Caco-2 (cell line): ENCODE data around the gene RESF1. TPM values are rescaled to one million over a fixed set of nuclear protein-coding genes. Genes with fewer than 3 reads are reported as not detected.

Source experiments
- Bru-seq: library from RNA; stranded (reverse); fragments of 400-500 nt; gene quantifications from one replicate; lab custom pipeline; 2021; lab: Mats Ljungman, UMichigan
- BruChase-seq, 2 experiments: library from RNA; stranded (reverse); fragments of 400-500 nt; gene quantifications; one replicate each; lab custom pipeline; 2021; lab: Mats Ljungman, UMichigan
- BruUV-seq: library from RNA; stranded (reverse); fragments of 400-500 nt; replicated peaks from 2 replicates; lab custom pipeline; 2021; lab: Mats Ljungman, UMichigan
- CTCF ChIA-PET: fragments of 300-600 bp; sonication (Branson Sonifier 250); formaldehyde crosslinking; loops from one replicate; lab custom pipeline; 2022; ENCODE audit warnings: antibody characterized with exemption; lab: Charles Lee
- POLR2A ChIA-PET: fragments of 300-600 bp; sonication (Branson Sonifier 250); formaldehyde crosslinking; loops from one replicate; lab custom pipeline; 2022; ENCODE audit warnings: antibody characterized with exemption; lab: Charles Lee
- DNase-seq, 2 experiments: peaks; one replicate each; pipeline versions ENCODE4 v3.0.0 to v3.0.0-alpha.2; 2020 to 2022
- H3K27me3 ChIP-seq: replicated peaks from 2 replicates; pipeline ENCODE4 v1.6.0; 2011; ENCODE audit warnings: low read length; ENCODE audit not compliant: control insufficient read depth, insufficient read depth
- H3K36me3 ChIP-seq: 2 replicates; pipeline ENCODE4 v1.5.1; 2011; ENCODE audit warnings: low read length; ENCODE audit not compliant: control insufficient read depth, insufficient read depth
- H3K4me1 ChIP-seq: fragments of 250-450 bp; sonication (Bioruptor Pico); 2 replicates; pipeline ENCODE4 v1.5.1; 2020; ENCODE audit warnings: mild to moderate bottlenecking
- H3K4me3 ChIP-seq: 2 replicates; pipeline ENCODE4 v1.5.1; 2011; ENCODE audit warnings: low read depth, mild to moderate bottlenecking, control low read depth, low read length
- H3K9me3 ChIP-seq: fragments of 250-450 bp; sonication (Bioruptor Pico); 2 replicates; pipeline ENCODE4 v1.5.1; 2020; ENCODE audit warnings: mild to moderate bottlenecking, moderate library complexity
- H3K27ac Mint-ChIP-seq: one replicate; pipeline ENCODE4 v1.8.0; 2022; ENCODE audit warnings: mixed read lengths; ENCODE audit not compliant: unreplicated experiment
- H3K27me3 Mint-ChIP-seq: one replicate; pipeline ENCODE4 v1.8.0; 2022; ENCODE audit warnings: mixed read lengths; ENCODE audit not compliant: insufficient read depth, unreplicated experiment
- H3K36me3 Mint-ChIP-seq: one replicate; pipeline ENCODE4 v1.8.0; 2022; ENCODE audit warnings: mild to moderate bottlenecking, mixed read lengths; ENCODE audit not compliant: insufficient read depth, unreplicated experiment
- H3K4me1 Mint-ChIP-seq: one replicate; pipeline ENCODE4 v1.8.0; 2022; ENCODE audit warnings: low read depth, mixed read lengths; ENCODE audit not compliant: unreplicated experiment
- H3K4me3 Mint-ChIP-seq: one replicate; pipeline ENCODE4 v1.8.0; 2022; ENCODE audit warnings: mild to moderate bottlenecking, moderate library complexity, mixed read lengths; ENCODE audit not compliant: unreplicated experiment
- H3K9me3 Mint-ChIP-seq: one replicate; pipeline ENCODE4 v1.8.0; 2022; ENCODE audit warnings: mixed read lengths; ENCODE audit not compliant: unreplicated experiment
- intact Hi-C: fragments of 100-400 bp; cut with micrococcal nuclease; formaldehyde crosslinking; loops from one replicate; pipeline ENCODE4 v1.10.0; 2022; ENCODE audit not compliant: unreplicated experiment
- long read RNA-seq: library from polyadenylated mRNA; stranded (forward); transcript quantifications from one replicate; pipeline ENCODE4 v2.0.0, GENCODE V29; 2022
- total RNA-seq: library from RNA; stranded (reverse); gene quantifications from 2 replicates; pipeline ENCODE4 v1.2.3, GENCODE V29; 2022
- TF ChIP-seq, protein P1 (sequence below), 2 experiments: fragments of 200-600 bp in 1 of 2; IDR thresholded peaks; 1 replicate in 1 of 2; 2 replicates in 1 of 2; pipeline versions ENCODE4 v1.5.1 to v1.8.0; 2011 to 2022; ENCODE audit warnings: antibody characterized with exemption in 1 of 2, control low read depth in 1 of 2, inconsistent platforms in 1 of 2, low read depth in 1 of 2, low read length in 1 of 2, mild to moderate bottlenecking in 1 of 2, moderate library complexity in 1 of 2; ENCODE audit not compliant: insufficient read depth in 1 of 2, severe bottlenecking in 1 of 2, unreplicated experiment in 1 of 2

Gene RESF1, protein sequence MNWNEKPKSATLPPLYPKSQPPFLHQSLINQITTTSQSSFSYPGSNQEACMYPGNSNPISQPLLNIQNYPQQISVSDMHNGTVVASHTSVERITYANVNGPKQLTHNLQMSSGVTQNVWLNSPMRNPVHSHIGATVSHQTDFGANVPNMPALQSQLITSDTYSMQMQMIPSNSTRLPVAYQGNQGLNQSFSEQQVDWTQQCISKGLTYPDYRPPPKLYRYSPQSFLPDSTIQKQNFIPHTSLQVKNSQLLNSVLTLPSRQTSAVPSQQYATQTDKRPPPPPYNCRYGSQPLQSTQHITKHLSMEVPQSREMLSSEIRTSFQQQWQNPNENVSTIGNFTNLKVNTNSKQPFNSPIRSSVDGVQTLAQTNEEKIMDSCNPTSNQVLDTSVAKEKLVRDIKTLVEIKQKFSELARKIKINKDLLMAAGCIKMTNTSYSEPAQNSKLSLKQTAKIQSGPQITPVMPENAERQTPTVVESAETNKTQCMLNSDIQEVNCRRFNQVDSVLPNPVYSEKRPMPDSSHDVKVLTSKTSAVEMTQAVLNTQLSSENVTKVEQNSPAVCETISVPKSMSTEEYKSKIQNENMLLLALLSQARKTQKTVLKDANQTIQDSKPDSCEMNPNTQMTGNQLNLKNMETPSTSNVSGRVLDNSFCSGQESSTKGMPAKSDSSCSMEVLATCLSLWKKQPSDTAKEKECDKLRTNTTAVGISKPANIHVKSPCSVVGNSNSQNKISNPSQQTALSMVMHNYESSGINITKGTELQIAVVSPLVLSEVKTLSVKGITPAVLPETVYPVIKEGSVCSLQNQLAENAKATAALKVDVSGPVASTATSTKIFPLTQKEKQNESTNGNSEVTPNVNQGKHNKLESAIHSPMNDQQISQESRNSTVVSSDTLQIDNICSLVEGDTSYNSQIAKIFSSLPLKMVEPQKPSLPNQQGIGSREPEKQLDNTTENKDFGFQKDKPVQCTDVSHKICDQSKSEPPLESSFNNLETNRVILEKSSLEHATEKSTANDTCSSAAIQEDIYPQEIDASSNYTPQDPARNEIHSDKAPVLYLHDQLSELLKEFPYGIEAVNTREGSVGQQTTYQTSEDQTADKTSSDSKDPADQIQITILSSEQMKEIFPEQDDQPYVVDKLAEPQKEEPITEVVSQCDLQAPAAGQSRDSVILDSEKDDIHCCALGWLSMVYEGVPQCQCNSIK (N-terminal part only)
- total RNA-seq (110 and 118 TPM in 2 replicates), Bru-seq, nascent RNA (percentile 99 among the genes with signal in this experiment), BruChase-seq, experiment 1, labeled RNA remaining after a 2-hour chase (percentile 99 among the genes with signal in this experiment), BruChase-seq, experiment 2, labeled RNA remaining after a 6-hour chase (percentile 96 among the genes with signal in this experiment)
- long read RNA-seq, full-length matches to known transcripts = 11 of 40 reads
- long read RNA-seq, partial matches to known transcripts = 19 of 40 reads
- long read RNA-seq, other reads (novel, unspliced or antisense) = 10 of 40 reads

DNA sequence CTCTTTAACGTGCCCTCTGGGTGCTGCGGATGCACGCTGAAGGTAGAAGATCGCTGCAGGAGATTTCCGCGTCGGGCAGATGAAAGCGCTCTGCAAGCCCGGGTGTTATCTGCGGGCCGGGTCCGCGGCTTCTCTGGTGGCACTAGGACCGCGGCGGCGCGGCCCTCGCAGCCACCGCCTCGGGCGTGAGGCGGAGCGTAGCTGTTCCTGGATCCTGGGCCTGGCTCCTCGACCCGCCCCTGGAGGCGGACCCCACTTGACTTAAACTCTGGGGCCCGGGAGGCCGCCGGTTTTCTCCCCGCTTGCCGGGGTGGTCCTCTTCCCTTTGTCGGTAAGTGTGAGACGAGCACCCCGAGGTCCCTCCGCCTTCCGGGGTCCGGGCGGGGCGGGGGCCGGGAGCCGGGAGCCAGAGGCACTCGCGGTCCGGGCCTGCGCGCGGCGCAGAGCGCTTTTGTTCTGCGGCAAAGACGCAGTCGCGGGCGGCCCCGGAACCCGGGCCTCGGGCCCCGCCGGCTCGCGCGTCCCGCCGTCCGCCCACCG lies at the start of gene RESF1:
Gene RESF1, plus strand, starts transcription at position 255 of the 540 bp plus-strand sequence. CDS start 21,541 bp downstream, outside the sequence.
- H3K9me3 ChIP-seq = peaks cover 58% of the 10 kb centered on the region
- peaks cover 42% of the 10 kb centered on the region for H3K4me1 Mint-ChIP-seq
- H3K36me3 ChIP-seq = peaks cover 4% of the 10 kb centered on the region
- H3K27me3 ChIP-seq = no peaks in the 10 kb centered on the region
- ChIA-PET CTCF (interaction anchor here (0.6 to 1.0 kb wide), 2 partner anchors 30 to 313 kb away, joined by 3 to 4 read pairs; no protein-coding TSS in a partner anchor), POLR2A (interaction anchor here (0.8 to 1.3 kb wide), 2 partner anchors 244 to 300 kb away, joined by 3 to 5 read pairs; partner anchors contain the start of gene ETFBKMT)
- peak within 1 kb of the TSS; percentile 93 for H3K27ac Mint-ChIP-seq
- BruUV-seq = no TSS peak
- no peaks in the 10 kb centered on the region for H3K27me3 Mint-ChIP-seq
- peak; percentile 97 to 98 for DNase-seq
- H3K4me1 ChIP-seq = peaks cover 38% of the 10 kb centered on the region
- TF ChIP-seq, protein P1, sequence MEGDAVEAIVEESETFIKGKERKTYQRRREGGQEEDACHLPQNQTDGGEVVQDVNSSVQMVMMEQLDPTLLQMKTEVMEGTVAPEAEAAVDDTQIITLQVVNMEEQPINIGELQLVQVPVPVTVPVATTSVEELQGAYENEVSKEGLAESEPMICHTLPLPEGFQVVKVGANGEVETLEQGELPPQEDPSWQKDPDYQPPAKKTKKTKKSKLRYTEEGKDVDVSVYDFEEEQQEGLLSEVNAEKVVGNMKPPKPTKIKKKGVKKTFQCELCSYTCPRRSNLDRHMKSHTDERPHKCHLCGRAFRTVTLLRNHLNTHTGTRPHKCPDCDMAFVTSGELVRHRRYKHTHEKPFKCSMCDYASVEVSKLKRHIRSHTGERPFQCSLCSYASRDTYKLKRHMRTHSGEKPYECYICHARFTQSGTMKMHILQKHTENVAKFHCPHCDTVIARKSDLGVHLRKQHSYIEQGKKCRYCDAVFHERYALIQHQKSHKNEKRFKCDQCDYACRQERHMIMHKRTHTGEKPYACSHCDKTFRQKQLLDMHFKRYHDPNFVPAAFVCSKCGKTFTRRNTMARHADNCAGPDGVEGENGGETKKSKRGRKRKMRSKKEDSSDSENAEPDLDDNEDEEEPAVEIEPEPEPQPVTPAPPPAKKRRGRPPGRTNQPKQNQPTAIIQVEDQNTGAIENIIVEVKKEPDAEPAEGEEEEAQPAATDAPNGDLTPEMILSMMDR (IDR thresholded peaks at IDR 0.05; ENCODE audit: insufficient read depth in 1 of 2, low read depth in 1 of 2, low read length in 1 of 2, severe bottlenecking in 1 of 2, unreplicated experiment in 1 of 2) = peak in 1 of 2 experiments; percentile 0
- intact Hi-C loops = loop anchor here (1.0 to 5.0 kb wide), 11 partner anchors 10 to 306 kb away; partner anchors contain the start of genes AMN1, BICD1 and ETFBKMT
- peaks cover 47% of the 10 kb centered on the region for H3K9me3 Mint-ChIP-seq
- peak within 1 kb of the TSS; percentile 84 for H3K4me3 Mint-ChIP-seq
- peaks cover 90% of the 10 kb centered on the region for H3K36me3 Mint-ChIP-seq
- peak within 1 kb of the TSS; percentile 69 for H3K4me3 ChIP-seq

DNA sequence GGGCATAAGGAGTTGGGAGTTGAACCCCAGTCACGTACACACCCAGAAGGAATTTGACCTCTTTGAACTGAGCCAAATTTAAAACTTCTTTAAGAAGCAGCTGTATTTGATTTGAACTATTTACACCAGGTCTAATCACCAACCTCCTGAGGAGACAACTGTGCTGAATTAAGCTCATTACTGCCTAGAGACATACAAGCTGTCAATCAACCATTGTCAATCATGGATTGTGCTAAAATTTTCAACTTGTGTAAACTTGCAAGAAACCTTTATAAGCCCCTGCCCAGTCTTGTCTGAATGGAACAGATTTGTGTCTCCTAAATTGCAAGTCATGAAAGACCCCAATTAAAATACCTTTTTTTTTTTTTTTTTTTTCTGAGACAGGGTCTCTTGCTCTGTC lies 44.3 kb upstream of the RESF1 start:
- Histone ChIP-seq H3K9me3 (peaks cover 31% of the 10 kb centered on the region), H3K4me1 (no peaks in the 10 kb centered on the region), H3K36me3 (no peaks in the 10 kb centered on the region), H3K27me3 (no peaks in the 10 kb centered on the region), H3K4me3 (no peak overlapping the region)
- ChIA-PET POLR2A (interaction anchor here (0.6 to 0.7 kb wide), 2 partner anchors 15 to 203 kb away, joined by 3 to 6 read pairs; no protein-coding TSS in a partner anchor), CTCF (no interaction called here)
- TF ChIP-seq, protein P1 (IDR thresholded peaks at IDR 0.05; ENCODE audit: insufficient read depth in 1 of 2, low read depth in 1 of 2, low read length in 1 of 2, severe bottlenecking in 1 of 2, unreplicated experiment in 1 of 2) = no peak
- Mint-ChIP-seq H3K27me3 (no peaks in the 10 kb centered on the region), H3K36me3 (peaks cover 4% of the 10 kb centered on the region), H3K4me1 (no peaks in the 10 kb centered on the region), H3K27ac (no peak overlapping the region), H3K9me3 (peaks cover 40% of the 10 kb centered on the region), H3K4me3 (no peak overlapping the region)
- BruUV-seq = no TSS peak
- intact Hi-C loops = no loop called here
- DNase-seq = no peak
